Ovary (tissue), 9 donors: Measurements from ENCODE around the gene COL6A1. TPM values are rescaled to one million over a fixed set of nuclear protein-coding genes. Genes with fewer than 3 reads are reported as not detected.

Experiments used
- DNase-seq, 5 donors: peaks; one replicate each; pipeline ENCODE4 v3.0.0-alpha.2; 2019 to 2020
- H3K27ac ChIP-seq, 2 donors: fragments of 200-600 bp; one replicate each; pipeline versions ENCODE4 v1.5.1 to v1.8.0; 2019 to 2022
- H3K27me3 ChIP-seq: fragments of 200-600 bp; one replicate; pipeline ENCODE4 v1.8.0; 2022
- H3K36me3 ChIP-seq: fragments of 200-600 bp; sonication (generic); one replicate; pipeline ENCODE4 v1.5.1; 2019
- H3K4me1 ChIP-seq: one replicate; pipeline ENCODE4 v1.8.1; 2013; ENCODE audit warnings: mild to moderate bottlenecking, moderate library complexity; ENCODE audit not compliant: insufficient read depth
- H3K4me3 ChIP-seq: fragments of 200-600 bp; sonication (generic); one replicate; pipeline ENCODE4 v1.5.1; 2017
- H3K9me3 ChIP-seq, 2 donors: fragments of 200-600 bp in 1 of 2; sonication (generic) in 1 of 2; one replicate each; pipeline versions ENCODE4 v1.5.1 to v1.8.1; 2013 to 2019; ENCODE audit warnings: mild to moderate bottlenecking in 1 of 2, moderate library complexity in 1 of 2
- EP300 ChIP-seq: sonication (generic); formaldehyde crosslinking; IDR thresholded peaks from one replicate; pipeline ENCODE4 v1.6.1; 2017; ENCODE audit warnings: antibody characterized with exemption
- POLR2A ChIP-seq: fragments of 450-650 bp; IDR thresholded peaks from one replicate; pipeline ENCODE4 v1.6.1; 2017; ENCODE audit warnings: antibody characterized with exemption, mild to moderate bottlenecking, moderate library complexity
- WGBS, 3 donors: extraction: QIAGEN DNeasy Blood & Tissue Kit in 1 of 3; methylation state at CpG; one replicate each; pipeline versions ENCODE4 v1.1.5 to v1.1.7; 2013 to 2017; 5-methylcytosine and 5-hydroxymethylcytosine counted together
- intact Hi-C, 4 donors: fragments of 100-400 bp; cut with DNase I; formaldehyde crosslinking; loops; one replicate each; pipeline versions ENCODE4 v1.11.0 to v1.15.1; 2022 to 2023
- polyA plus RNA-seq, 2 donors: library from polyadenylated mRNA; stranded (reverse); fragments of 200-250 nt in 1 of 2; fragments of 350-450 nt in 1 of 2; fragmentation: Illumina TruSeq in 1 of 2; extraction: RNeasy Lipid Tissue Mini Kit (QIAGEN cat#74804) in 1 of 2; gene quantifications; one replicate each; pipeline ENCODE4 v1.2.3, GENCODE V29; 2013 to 2014
- total RNA-seq, 7 donors: library from RNA; depleted of rRNA in 2 of 7; stranded (reverse); fragments of >200 nt in 2 of 7; fragmentation: NEBNext Ultra II Directional in 3 of 7; extraction: Animal tissue kit (Norgen Biotek cat#: 25700) in 3 of 7; gene quantifications; one replicate each; pipeline versions ENCODE4 v1.1.0 to v1.2.4, GENCODE V29; 2016 to 2023
- TF ChIP-seq, protein P1 (sequence below), 3 donors: fragments of 450-650 bp in 2 of 3; fragments of 200-600 bp in 1 of 3; IDR thresholded peaks; one replicate each; pipeline versions ENCODE4 v1.5.1 to v1.8.0; 2016 to 2022; ENCODE audit warnings: antibody characterized with exemption in 3 of 3, mild to moderate bottlenecking in 1 of 3
- donor health status: DM: no; HTN: no; CAD: no; lungs with moderate emphysema.
- donor health status: DM: no; HTN: no; CAD: no.
- donor health status: Bipolar disorder and iron deficiency.
- donor health status: DM: yes; HTN: yes; CAD: no.
- donor health status: DM: no; HTN: no; CAD: no.
- donor health status: DM: yes; HTN: yes; CAD: no.

COL6A1 gene
- total and polyA plus RNA-seq, 9 donors: 112 to 905 (median 731) TPM

DNA sequence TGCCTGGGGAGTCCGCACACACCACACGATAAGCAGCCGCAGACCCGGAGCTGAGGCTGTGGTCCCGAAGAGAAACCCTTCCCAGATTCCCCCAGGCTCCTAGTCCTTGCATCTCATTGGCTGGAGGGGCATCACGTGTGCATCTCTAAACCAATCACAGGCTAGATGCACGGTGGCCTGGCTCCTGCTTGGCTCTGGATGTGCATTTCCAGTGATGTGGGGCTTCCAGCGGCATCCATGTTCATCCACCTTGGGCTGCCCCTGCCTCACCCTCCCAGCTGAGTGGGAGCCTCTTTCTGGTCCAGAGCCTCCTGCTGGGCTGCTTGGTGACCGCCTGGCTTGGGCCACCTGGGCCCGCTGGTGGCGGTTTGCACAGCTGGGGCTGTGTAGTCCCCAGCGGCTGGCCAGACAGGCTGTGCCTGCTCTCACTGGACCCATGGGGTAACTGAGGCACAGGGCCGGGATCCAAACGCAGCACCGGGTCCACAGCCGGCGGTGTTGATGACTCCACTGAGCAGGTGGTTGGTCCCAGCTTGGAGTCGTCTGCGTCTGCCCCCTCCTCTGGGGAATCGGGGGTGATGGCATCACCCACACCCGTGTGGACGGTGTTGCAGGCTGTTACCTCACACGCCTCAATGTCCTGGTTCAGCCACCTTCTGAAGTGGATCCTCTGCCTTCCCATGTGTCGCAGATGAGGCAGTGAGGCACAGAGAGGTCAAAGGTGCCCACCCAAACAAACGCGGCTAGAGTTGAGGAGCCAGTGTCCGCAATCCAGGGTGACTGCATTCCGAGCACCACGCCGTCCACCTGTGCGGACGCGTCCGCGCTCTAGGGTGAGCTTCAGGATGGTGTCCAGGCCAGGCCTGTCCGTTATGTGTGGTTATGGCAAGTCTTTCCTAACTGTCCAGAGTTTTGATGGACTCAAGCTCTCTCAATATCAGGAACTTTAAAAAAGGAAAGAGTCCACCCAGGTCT is 41.3 kb downstream of the COL6A1 start:
- no peak overlapping the region for H3K4me3 ChIP-seq
- H3K36me3 ChIP-seq: no peaks in the 10 kb centered on the region
- peak overlapping the region; percentile 1 to 44 for H3K27ac ChIP-seq
- TF ChIP-seq, protein P1, sequence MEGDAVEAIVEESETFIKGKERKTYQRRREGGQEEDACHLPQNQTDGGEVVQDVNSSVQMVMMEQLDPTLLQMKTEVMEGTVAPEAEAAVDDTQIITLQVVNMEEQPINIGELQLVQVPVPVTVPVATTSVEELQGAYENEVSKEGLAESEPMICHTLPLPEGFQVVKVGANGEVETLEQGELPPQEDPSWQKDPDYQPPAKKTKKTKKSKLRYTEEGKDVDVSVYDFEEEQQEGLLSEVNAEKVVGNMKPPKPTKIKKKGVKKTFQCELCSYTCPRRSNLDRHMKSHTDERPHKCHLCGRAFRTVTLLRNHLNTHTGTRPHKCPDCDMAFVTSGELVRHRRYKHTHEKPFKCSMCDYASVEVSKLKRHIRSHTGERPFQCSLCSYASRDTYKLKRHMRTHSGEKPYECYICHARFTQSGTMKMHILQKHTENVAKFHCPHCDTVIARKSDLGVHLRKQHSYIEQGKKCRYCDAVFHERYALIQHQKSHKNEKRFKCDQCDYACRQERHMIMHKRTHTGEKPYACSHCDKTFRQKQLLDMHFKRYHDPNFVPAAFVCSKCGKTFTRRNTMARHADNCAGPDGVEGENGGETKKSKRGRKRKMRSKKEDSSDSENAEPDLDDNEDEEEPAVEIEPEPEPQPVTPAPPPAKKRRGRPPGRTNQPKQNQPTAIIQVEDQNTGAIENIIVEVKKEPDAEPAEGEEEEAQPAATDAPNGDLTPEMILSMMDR (IDR thresholded peaks at IDR 0.05): no peak
- TF ChIP-seq POLR2A (no peak), EP300 (no peak)
- H3K9me3 ChIP-seq: no peaks in the 10 kb centered on the region
- no peaks in the 10 kb centered on the region for H3K27me3 ChIP-seq
- intact Hi-C loops: loop anchor here in 1 of 4 donors (5.0 to 10.0 kb wide), 2 partner anchors 41 to 72 kb away; partner anchors contain the start of genes COL6A1 and COL6A2
- WGBS, 3 donors: 86 to 91% (median 86%) methylated on average over 36 of the region's 36 CpGs
- peaks cover 18% of the 10 kb centered on the region for H3K4me1 ChIP-seq
- peak in 4 of 5 donors; percentile 40 to 64 (median 50) for DNase-seq

DNA sequence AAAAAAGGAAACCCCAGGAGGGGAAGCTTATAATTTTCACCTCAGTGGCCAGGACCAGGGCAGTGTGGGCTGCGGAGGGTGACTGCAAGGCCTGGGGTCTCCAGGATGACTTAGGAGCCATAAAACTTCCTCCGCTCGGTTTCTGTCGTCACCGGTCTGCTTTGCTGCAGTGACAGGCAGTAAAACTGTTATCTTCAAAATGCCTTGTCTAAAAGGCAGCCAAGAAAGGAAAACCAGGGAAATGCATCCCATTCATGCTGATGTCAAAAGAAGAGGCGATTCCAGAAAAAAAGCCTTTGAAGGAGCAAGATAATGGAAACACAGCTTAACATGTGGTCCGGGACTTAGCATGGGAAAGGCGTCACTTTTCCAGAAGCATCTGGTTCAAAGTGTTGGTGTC is 42.0 kb downstream of the COL6A1 start:
- Histone ChIP-seq H3K4me1 (peaks cover 21% of the 10 kb centered on the region), H3K9me3 (no peaks in the 10 kb centered on the region), H3K27me3 (no peaks in the 10 kb centered on the region), H3K4me3 (no peak overlapping the region), H3K36me3 (no peaks in the 10 kb centered on the region), H3K27ac (peak overlapping the region; percentile 1 to 44)
- peak in 2 of 5 donors; percentile 22 to 45 for DNase-seq
- WGBS, 3 donors: 42 to 69% (median 48%) methylated on average over 8 of the region's 8 CpGs
- TF ChIP-seq POLR2A (no peak), EP300 (no peak)
- TF ChIP-seq, protein P1 (IDR thresholded peaks at IDR 0.05): no peak
- intact Hi-C loops: loop anchor here in 1 of 4 donors (5.0 to 10.0 kb wide), 2 partner anchors 41 to 71 kb away; partner anchors contain the start of genes COL6A1 and COL6A2

DNA sequence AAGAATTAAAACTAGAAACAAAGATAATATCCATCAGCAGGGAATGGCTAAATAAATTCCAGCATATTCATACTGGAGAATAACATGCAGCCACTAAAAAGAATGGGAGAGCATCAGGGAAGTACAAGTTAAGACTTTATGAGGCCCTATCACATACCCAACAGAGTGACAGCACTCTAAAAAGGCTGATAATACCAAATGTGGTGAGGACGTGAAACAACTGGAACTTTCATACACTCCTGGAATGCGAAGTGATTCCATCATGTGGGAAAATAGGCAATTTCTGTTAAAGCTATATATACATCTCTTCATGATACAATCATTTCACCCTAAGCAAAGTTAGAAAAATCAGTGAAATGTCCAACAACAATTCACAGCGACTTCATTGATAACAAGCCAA is 42.6 kb downstream of the COL6A1 start:
- DNase-seq: no peak
- no peaks in the 10 kb centered on the region for H3K9me3 ChIP-seq
- H3K27ac ChIP-seq: peak overlapping the region in 1 of 2 donors; percentile 44
- TF ChIP-seq, protein P1 (IDR thresholded peaks at IDR 0.05): no peak
- no peak for TF ChIP-seq EP300
- no peaks in the 10 kb centered on the region for H3K27me3 ChIP-seq
- intact Hi-C loops: loop anchor here in 1 of 4 donors (5.0 to 10.0 kb wide), 2 partner anchors 42 to 71 kb away; partner anchors contain the start of genes COL6A1 and COL6A2
- peaks cover 25% of the 10 kb centered on the region for H3K4me1 ChIP-seq
- no peaks in the 10 kb centered on the region for H3K36me3 ChIP-seq
- WGBS, 3 donors: 71 to 84% (median 82%) methylated on average over 3 of the region's 3 CpGs
- no peak overlapping the region for H3K4me3 ChIP-seq

DNA sequence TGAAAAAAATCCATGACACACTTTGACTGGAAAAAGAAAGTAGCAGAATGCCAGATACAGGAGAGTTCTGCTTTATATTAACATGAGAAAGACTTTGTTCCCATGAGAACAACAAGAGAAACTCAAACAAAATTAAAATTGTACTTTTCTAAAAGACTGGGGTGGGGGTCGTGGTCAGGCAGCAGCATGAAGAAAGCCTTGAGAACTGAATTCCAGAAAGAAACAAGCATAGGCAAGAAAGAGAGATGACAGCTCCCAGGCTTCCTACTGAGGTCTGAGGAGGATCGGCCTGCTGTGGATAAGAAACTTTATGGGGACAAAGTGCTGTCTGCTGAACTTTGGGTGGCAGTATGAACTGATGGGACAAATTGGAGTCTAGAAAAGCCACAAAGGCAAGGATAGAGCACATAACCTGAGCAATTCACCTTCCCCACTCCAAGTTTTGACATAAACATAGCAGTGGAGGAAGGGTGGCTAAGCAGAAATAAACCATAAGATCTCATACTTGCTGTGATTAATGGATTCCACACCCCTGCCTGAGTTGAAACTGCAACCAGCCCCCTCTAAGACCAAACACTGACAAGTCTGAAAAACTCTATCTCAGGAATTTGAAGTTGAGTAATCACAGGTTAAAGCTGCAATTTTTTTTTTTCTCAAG is 43.7 kb downstream of the COL6A1 start:
- Histone ChIP-seq H3K27ac (peak overlapping the region in 1 of 2 donors; percentile 51), H3K4me1 (peaks cover 25% of the 10 kb centered on the region), H3K27me3 (no peaks in the 10 kb centered on the region), H3K36me3 (no peaks in the 10 kb centered on the region), H3K9me3 (no peaks in the 10 kb centered on the region), H3K4me3 (no peak overlapping the region)
- DNase-seq: peak in 2 of 5 donors; percentile 11
- intact Hi-C loops: loop anchor here in 1 of 4 donors (10.0 kb wide), 1 partner anchor 70 kb away; the partner anchor contains the start of gene COL6A2
- TF ChIP-seq, protein P1 (IDR thresholded peaks at IDR 0.05): no peak
- TF ChIP-seq POLR2A: no peak
- TF ChIP-seq EP300: no peak
- WGBS, 3 donors: 12 to 20% (median 15%) methylated on average over 2 of the region's 2 CpGs
